HT-29 (cell line): ENCODE results near the gene KRTAP4-8. TPM values are rescaled to one million over a fixed set of nuclear protein-coding genes. Genes with fewer than 3 reads are reported as not detected.
"Not testable (repeated sequence)": the region's sequence is repeated elsewhere in the genome, so short reads cannot be mapped to it uniquely, and the experiment has no call there.

ENCODE experiments used
- DNase-seq: peaks from one replicate; pipeline ENCODE4 v3.0.0-alpha.2; 2015; ENCODE audit warnings: low spot score
- total RNA-seq: library from RNA; depleted of rRNA; stranded (reverse); fragments of >200 nt; shearing (Covaris generic); gene quantifications from 2 replicates; pipeline ENCODE4 v1.2.3, GENCODE V29; 2014

KRTAP4-8 gene
- total RNA-seq, 1 experiment from 2014 or later = not detected

- DNase-seq = not testable (repeated sequence)
Observed at GRCh38 chr17:41108728-41109386, 10.9 kb upstream of the KRTAP4-8 start.

GRCh38 chr17:41107941-41108450 is 10.1 kb upstream of the KRTAP4-8 start:
- DNase-seq = no peak

GRCh38 chr17:41105347-41105746 is 7.4 kb upstream of the KRTAP4-8 start, which contains the start of gene KRTAP4-9:
KRTAP4-9 (plus strand) TSS chr17:41105389; CDS start chr17:41105389, 0 bp downstream.
- not testable (repeated sequence) for DNase-seq

GRCh38 chr17:41104386-41105038 is 6.6 kb upstream of the KRTAP4-8 start:
- not testable (repeated sequence) for DNase-seq

GRCh38 chr17:41103896-41104295 is 6.0 kb upstream of the KRTAP4-8 start:
- no peak for DNase-seq

- DNase-seq = no peak
Observed at GRCh38 chr17:41101586-41102259, 3.8 kb upstream of the KRTAP4-8 start, which contains the start of gene KRTAP4-16. KRTAP4-16 (minus strand) TSS chr17:41102209; CDS start chr17:41102209, 0 bp downstream.

- DNase-seq = not testable (repeated sequence)
Observed at GRCh38 chr17:41099682-41100480, 1.9 kb upstream of the KRTAP4-8 start.

GRCh38 chr17:41098481-41098880 is 539 bp upstream of the KRTAP4-8 start:
- no peak for DNase-seq

GRCh38 chr17:41096055-41096454 is 1.9 kb downstream of the KRTAP4-8 start:
- DNase-seq = no peak

- not testable (repeated sequence) for DNase-seq
Observed at GRCh38 chr17:41088760-41089352, 9.1 kb downstream of the KRTAP4-8 start.

- DNase-seq = not testable (repeated sequence)
Observed at GRCh38 chr17:41084100-41084856, 13.7 kb downstream of the KRTAP4-8 start, which contains the start of gene KRTAP4-7. KRTAP4-7 (plus strand) TSS chr17:41084150; CDS start chr17:41084207, 57 bp downstream.

- peak; percentile 15 for DNase-seq
Observed at GRCh38 chr17:41083427-41083826, 14.5 kb downstream of the KRTAP4-8 start.

GRCh38 chr17:41082626-41083025 is 15.3 kb downstream of the KRTAP4-8 start:
- DNase-seq = no peak

GRCh38 chr17:41076788-41077187 is 21.2 kb downstream of the KRTAP4-8 start:
- DNase-seq = no peak

GRCh38 chr17:41073676-41074075 is 24.3 kb downstream of the KRTAP4-8 start:
- no peak for DNase-seq

- peak; percentile 16 for DNase-seq
Observed at GRCh38 chr17:41071606-41072360, 26.2 kb downstream of the KRTAP4-8 start.

GRCh38 chr17:41069031-41069430 is 28.9 kb downstream of the KRTAP4-8 start:
- DNase-seq = no peak

- DNase-seq = no peak
Observed at GRCh38 chr17:41067281-41067680, 30.7 kb downstream of the KRTAP4-8 start.
